Fibroblast of lung (primary cell): ENCODE data around the gene PELI3. TPM values are rescaled to one million over a fixed set of nuclear protein-coding genes. Genes with fewer than 3 reads are reported as not detected.

Source experiments
- DNase-seq, 2 donors: peaks; one replicate each; pipeline versions ENCODE4 v3.0.0 to v3.0.0-alpha.2; 2010; ENCODE audit warnings: low read depth in 2 of 2
- H2AFZ ChIP-seq: 2 replicates; pipeline ENCODE4 v1.5.1; 2012; ENCODE audit warnings: low read length, control low read depth, inconsistent platforms
- H3K27ac ChIP-seq: 2 replicates; pipeline ENCODE4 v1.5.1; 2011; ENCODE audit warnings: low read length, control low read depth; ENCODE audit not compliant: insufficient read depth
- H3K27me3 ChIP-seq: 2 replicates; pipeline ENCODE4 v1.5.1; 2011; ENCODE audit warnings: mild to moderate bottlenecking, low read length; ENCODE audit not compliant: control insufficient read depth, insufficient read depth
- H3K36me3 ChIP-seq: 2 replicates; pipeline ENCODE4 v1.5.1; 2011; ENCODE audit warnings: low read length; ENCODE audit not compliant: control insufficient read depth, insufficient read depth
- H3K4me1 ChIP-seq: 2 replicates; pipeline ENCODE4 v1.5.1; 2011; ENCODE audit warnings: low read length; ENCODE audit not compliant: control insufficient read depth, insufficient read depth; ENCODE audit errors: extremely low read depth
- H3K4me2 ChIP-seq: 2 replicates; pipeline ENCODE4 v1.5.1; 2011; ENCODE audit warnings: low read length, control low read depth; ENCODE audit not compliant: insufficient read depth; ENCODE audit errors: extremely low read depth
- H3K4me3 ChIP-seq, 4 experiments: fragments of 200-600 bp in 1 of 4; sonication (generic) in 1 of 4; replicated peaks in 1 of 4; 2 replicates each; pipeline ENCODE4 v1.5.1; 2011 to 2016; ENCODE audit warnings: low read length in 4 of 4, low read depth in 3 of 4, mild to moderate bottlenecking in 3 of 4, control low read depth in 2 of 4, inconsistent platforms in 1 of 4, mixed read lengths in 1 of 4; ENCODE audit not compliant: insufficient read depth in 1 of 4; ENCODE audit errors: control extremely low read depth in 1 of 4
- H3K79me2 ChIP-seq: 2 replicates; pipeline ENCODE4 v1.5.1; 2012; ENCODE audit warnings: mild to moderate bottlenecking, low read length, inconsistent platforms; ENCODE audit not compliant: control insufficient read depth, insufficient read depth
- H3K9ac ChIP-seq: 2 replicates; pipeline ENCODE4 v1.5.1; 2011; ENCODE audit warnings: mild to moderate bottlenecking, low read length, control low read depth; ENCODE audit not compliant: insufficient read depth
- H3K9me3 ChIP-seq: 2 replicates; pipeline ENCODE4 v1.5.1; 2012; ENCODE audit warnings: low read depth, low read length; ENCODE audit not compliant: control insufficient read depth, insufficient read depth
- H4K20me1 ChIP-seq: 2 replicates; pipeline ENCODE4 v1.5.1; 2011; ENCODE audit warnings: low read length; ENCODE audit not compliant: control insufficient read depth, insufficient read depth; ENCODE audit errors: extremely low read depth
- EZH2 ChIP-seq: IDR thresholded peaks from 2 replicates; pipeline ENCODE4 v1.5.1; 2012; ENCODE audit warnings: low read length, control low read depth, mild to moderate bottlenecking; ENCODE audit errors: missing control alignments
- polyA plus RNA-seq, 2 donors: library from polyadenylated mRNA; depleted of rRNA in 1 of 2; stranded (reverse) in 1 of 2; unstranded in 1 of 2; fragments of >200 nt; gene quantifications; 2 replicates each; pipeline ENCODE4 v1.2.1, GENCODE V29; 2011 to 2012; ENCODE audit warnings: missing spikeins in 1 of 2
- total RNA-seq: library from RNA; depleted of rRNA; stranded (reverse); fragments of >200 nt; gene quantifications from 2 replicates; pipeline ENCODE4 v1.2.1, GENCODE V29; 2014
- TF ChIP-seq, protein P1 (sequence below), 2 donors: IDR thresholded peaks in 1 of 2; conservative IDR thresholded peaks in 1 of 2; 1 replicate in 1 of 2; 2 replicates in 1 of 2; pipeline ENCODE4 v1.5.1; 2011 to 2012; ENCODE audit warnings: low read length in 2 of 2, control low read depth in 1 of 2, inconsistent platforms in 1 of 2, low read depth in 1 of 2, mild to moderate bottlenecking in 1 of 2

Gene PELI3
- total and polyA plus RNA-seq, 2 donors (not counting 1 experiment from before 2014, with no cell fraction given), result 5.0 to 20.3 TPM

DNA sequence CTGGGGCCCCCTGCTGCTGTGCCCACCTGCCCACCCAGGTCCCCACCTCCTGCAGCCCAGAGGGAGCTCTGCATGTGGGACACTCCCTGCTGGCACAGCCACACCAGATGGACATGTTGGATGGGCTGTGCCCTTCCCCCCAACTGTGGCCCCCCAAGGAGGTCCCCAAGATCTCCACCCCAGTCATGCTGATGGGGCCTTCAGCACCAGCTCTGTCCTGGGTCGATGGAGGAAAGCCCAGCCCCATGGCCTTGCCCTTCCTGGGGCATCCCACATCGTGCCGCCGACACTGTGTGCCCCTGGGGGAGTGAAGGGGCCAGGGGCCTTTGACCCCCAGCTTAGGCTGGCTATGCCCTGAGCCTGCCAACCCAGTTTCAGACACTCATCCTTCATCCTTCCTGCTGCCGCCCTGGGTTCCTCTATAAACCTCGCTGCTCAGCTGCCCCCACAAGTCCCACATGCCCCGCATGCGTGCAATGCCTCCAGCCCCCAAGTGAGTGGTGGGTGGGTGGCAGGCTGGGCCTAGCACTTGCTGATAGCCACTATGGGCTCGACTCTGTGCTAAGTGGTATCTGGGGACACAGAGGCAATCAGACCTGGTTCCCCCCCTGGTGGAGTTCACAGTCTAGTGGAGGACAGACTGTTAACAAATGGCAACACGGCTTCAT is 9.6 kb downstream of the PELI3 start:
- Histone ChIP-seq H3K36me3 (peaks cover 7% of the 10 kb centered on the region), H3K9ac (no peak overlapping the region), H2AFZ (no peak overlapping the region), H4K20me1 (no peaks in the 10 kb centered on the region), H3K4me3 (no peak overlapping the region), H3K4me2 (no peak overlapping the region), H3K79me2 (peaks cover 5% of the 10 kb centered on the region), H3K4me1 (peaks cover 3% of the 10 kb centered on the region), H3K27ac (no peak overlapping the region), H3K27me3 (no peaks in the 10 kb centered on the region), H3K9me3 (no peaks in the 10 kb centered on the region)
- TF ChIP-seq, protein P1, sequence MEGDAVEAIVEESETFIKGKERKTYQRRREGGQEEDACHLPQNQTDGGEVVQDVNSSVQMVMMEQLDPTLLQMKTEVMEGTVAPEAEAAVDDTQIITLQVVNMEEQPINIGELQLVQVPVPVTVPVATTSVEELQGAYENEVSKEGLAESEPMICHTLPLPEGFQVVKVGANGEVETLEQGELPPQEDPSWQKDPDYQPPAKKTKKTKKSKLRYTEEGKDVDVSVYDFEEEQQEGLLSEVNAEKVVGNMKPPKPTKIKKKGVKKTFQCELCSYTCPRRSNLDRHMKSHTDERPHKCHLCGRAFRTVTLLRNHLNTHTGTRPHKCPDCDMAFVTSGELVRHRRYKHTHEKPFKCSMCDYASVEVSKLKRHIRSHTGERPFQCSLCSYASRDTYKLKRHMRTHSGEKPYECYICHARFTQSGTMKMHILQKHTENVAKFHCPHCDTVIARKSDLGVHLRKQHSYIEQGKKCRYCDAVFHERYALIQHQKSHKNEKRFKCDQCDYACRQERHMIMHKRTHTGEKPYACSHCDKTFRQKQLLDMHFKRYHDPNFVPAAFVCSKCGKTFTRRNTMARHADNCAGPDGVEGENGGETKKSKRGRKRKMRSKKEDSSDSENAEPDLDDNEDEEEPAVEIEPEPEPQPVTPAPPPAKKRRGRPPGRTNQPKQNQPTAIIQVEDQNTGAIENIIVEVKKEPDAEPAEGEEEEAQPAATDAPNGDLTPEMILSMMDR (conservative IDR thresholded peaks at IDR 0.05 in 1 of 2, IDR thresholded peaks at IDR 0.05 in 1 of 2; ENCODE audit: low read depth in 1 of 2, low read length in 2 of 2), result no peak
- no peak for TF ChIP-seq EZH2
- DNase-seq, result no peak

DNA sequence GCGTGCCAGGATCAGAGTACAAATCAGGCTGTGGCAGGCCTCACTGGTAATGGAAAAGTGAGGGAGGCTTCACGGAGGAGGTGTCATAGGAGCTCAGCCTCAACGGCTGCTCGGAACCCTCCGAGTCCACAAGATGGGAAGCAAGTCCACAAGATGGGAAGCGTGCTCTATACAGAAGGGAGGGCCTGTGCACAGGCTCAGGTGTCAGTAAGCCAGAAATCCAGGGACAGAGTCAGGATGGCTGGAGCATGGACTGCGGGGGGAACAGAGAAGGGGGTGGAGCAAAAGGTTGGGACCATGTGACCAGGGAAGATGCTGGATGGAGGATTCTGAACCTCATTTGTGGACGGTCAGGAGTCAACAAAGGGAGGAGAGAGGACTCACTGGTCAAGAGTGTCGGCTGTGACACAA is 10.1 kb downstream of the PELI3 start:
- no peak for TF ChIP-seq EZH2
- TF ChIP-seq, protein P1 (conservative IDR thresholded peaks at IDR 0.05 in 1 of 2, IDR thresholded peaks at IDR 0.05 in 1 of 2; ENCODE audit: low read depth in 1 of 2, low read length in 2 of 2), result no peak
- Histone ChIP-seq H3K9ac (no peak overlapping the region), H3K9me3 (no peaks in the 10 kb centered on the region), H3K4me1 (peaks cover 3% of the 10 kb centered on the region), H3K27ac (no peak overlapping the region), H3K4me2 (no peak overlapping the region), H3K79me2 (peaks cover 5% of the 10 kb centered on the region), H3K36me3 (peaks cover 6% of the 10 kb centered on the region), H3K4me3 (no peak overlapping the region), H2AFZ (no peak overlapping the region), H4K20me1 (no peaks in the 10 kb centered on the region), H3K27me3 (no peaks in the 10 kb centered on the region)
- no peak for DNase-seq

DNA sequence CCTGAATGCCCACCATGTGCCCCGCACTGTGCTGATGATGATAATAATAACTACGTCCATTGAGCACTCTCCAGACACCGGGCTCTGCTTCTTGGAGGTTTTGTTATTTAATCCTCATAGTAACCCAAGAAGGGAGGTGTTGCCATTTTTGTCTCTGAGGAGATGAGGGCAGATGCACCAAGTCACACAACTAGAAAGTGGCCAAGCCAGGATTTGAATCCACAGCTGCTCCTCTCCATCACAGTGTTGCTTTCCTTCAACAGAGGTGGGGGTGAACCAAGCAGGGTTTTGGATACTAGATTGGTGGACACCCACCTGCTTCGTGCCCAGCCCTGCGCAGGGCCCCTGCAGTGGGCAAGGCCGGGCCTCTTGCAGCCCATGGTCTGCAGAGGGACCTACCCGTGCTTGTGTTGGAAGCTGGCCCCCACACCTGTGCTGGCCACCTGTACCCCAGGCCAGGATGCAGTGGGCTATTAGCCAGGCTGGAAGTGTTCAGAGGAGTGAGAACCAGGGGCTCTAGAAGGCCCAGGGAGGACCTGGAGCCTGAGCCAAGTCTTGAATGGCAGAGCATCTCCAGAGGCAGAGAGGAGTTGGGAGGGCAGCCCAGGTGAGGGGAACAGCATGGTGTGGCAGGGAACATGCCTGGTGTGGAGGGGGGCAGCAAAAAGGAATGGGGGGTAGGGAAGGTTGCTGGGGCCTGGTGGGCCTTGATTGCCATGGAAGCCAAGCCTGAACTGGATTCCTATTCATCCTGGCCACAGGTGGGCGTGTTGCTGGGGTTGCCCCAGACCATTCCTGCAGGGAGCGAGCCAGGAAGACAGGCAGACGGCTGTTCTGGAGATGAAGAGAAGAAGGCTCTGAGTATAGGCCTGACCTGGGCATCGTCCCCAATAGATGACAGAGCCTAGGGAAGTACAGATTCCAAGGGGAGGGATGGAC is 10.8 kb downstream of the PELI3 start:
- TF ChIP-seq, protein P1 (conservative IDR thresholded peaks at IDR 0.05 in 1 of 2, IDR thresholded peaks at IDR 0.05 in 1 of 2; ENCODE audit: low read depth in 1 of 2, low read length in 2 of 2), result no peak
- TF ChIP-seq EZH2, result no peak
- H3K4me1 ChIP-seq, result peaks cover 3% of the 10 kb centered on the region
- no peak overlapping the region for H3K4me3 ChIP-seq
- H3K9ac ChIP-seq, result no peak overlapping the region
- no peak overlapping the region for H3K27ac ChIP-seq
- peaks cover 5% of the 10 kb centered on the region for H3K79me2 ChIP-seq
- DNase-seq, result no peak
- H3K36me3 ChIP-seq, result peaks cover 6% of the 10 kb centered on the region
- H2AFZ ChIP-seq, result no peak overlapping the region
- no peaks in the 10 kb centered on the region for H3K27me3 ChIP-seq
- H3K4me2 ChIP-seq, result no peak overlapping the region
- no peaks in the 10 kb centered on the region for H3K9me3 ChIP-seq
- H4K20me1 ChIP-seq, result no peaks in the 10 kb centered on the region
